Astrocyte of the cerebellum (primary cell): ENCODE measurements around the gene TRPV5.

Source experiments
- DNase-seq: peaks from one replicate; pipeline ENCODE4 v3.0.0-alpha.2; 2011; ENCODE audit warnings: low read depth
- H3K4me3 ChIP-seq: 2 replicates; pipeline ENCODE4 v1.5.1; 2011; ENCODE audit warnings: mild to moderate bottlenecking, low read depth, low read length, moderate library complexity
- in situ Hi-C: cut with HindIII; loops from 2 replicates; pipeline ENCODE4 v1.10.0; 2017; ENCODE audit warnings: low sequenced_read_pairs
- TF ChIP-seq, protein P1 (sequence below): IDR thresholded peaks from 2 replicates; pipeline ENCODE4 v1.5.1; 2012; ENCODE audit warnings: low read length, low read depth, moderate library complexity, mild to moderate bottlenecking; ENCODE audit errors: missing control alignments

TRPV5 gene

DNA sequence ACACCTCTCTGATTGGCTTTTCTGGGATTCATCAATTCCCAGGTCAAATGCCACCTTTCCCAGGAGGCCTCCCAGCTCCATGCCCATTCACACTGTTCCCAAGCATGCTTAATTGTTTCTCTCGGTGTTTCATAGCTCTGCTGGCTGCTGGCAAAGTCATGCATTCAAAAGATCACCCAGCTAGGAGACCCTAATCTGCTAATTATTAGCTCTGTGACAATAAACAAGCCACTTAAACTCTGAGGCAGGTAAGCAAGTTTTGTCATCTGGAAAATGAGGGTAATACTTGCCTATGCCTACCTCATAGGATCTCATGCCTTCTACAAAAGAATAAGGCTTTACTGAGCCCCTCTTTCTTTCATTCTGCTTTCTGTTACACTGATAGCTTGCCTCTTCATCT is 29.4 kb upstream of the TRPV5 start:
- TF ChIP-seq, protein P1, sequence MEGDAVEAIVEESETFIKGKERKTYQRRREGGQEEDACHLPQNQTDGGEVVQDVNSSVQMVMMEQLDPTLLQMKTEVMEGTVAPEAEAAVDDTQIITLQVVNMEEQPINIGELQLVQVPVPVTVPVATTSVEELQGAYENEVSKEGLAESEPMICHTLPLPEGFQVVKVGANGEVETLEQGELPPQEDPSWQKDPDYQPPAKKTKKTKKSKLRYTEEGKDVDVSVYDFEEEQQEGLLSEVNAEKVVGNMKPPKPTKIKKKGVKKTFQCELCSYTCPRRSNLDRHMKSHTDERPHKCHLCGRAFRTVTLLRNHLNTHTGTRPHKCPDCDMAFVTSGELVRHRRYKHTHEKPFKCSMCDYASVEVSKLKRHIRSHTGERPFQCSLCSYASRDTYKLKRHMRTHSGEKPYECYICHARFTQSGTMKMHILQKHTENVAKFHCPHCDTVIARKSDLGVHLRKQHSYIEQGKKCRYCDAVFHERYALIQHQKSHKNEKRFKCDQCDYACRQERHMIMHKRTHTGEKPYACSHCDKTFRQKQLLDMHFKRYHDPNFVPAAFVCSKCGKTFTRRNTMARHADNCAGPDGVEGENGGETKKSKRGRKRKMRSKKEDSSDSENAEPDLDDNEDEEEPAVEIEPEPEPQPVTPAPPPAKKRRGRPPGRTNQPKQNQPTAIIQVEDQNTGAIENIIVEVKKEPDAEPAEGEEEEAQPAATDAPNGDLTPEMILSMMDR = no peak

GRCh38 chr7:142961973-142962926 is 28.7 kb upstream of the TRPV5 start, which contains the start of gene KEL:
KEL (minus strand) TSS chr7:142962363; CDS start chr7:142962206, 157 bp downstream.
- DNase-seq = no peak
- no peak within 1 kb of the TSS for H3K4me3 ChIP-seq
- TF ChIP-seq, protein P1 = no peak
- in situ Hi-C loops = no loop called here

More for the DNA sequence above, 29.4 kb upstream of the TRPV5 start:
- DNase-seq = no peak
- H3K4me3 ChIP-seq = no peak overlapping the region
- in situ Hi-C loops = no loop called here

- no peak for DNase-seq
- no peak overlapping the region for H3K4me3 ChIP-seq
- in situ Hi-C loops = no loop called here
- TF ChIP-seq, protein P1 = no peak
These were observed 28.0 kb upstream of the TRPV5 start for GRCh38 chr7:142961595-142961972.

- no peak overlapping the region for H3K4me3 ChIP-seq
- in situ Hi-C loops = no loop called here
- TF ChIP-seq, protein P1 = no peak
- no peak for DNase-seq
These were observed 27.5 kb upstream of the TRPV5 start for GRCh38 chr7:142960955-142961512.

DNA sequence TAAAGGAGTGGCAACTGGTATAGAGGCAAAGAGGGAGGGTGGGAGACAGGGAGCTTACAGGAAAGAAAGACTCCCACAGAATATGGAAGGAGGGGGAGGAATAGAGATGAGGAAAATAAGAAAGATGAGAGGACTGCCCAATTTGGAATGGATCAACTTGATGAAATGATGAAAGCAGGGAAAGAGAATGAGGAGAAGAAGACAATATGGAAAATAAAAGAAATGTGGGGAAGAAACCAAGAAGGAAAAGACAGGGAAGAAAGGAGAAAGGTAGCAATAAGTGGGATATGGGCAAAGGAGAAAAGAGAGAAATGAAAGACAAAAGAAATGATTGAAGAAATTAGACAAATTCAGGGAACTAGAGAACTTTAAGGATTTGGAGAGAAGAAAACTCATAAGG is 25.7 kb upstream of the TRPV5 start:
- in situ Hi-C loops = no loop called here

DNA sequence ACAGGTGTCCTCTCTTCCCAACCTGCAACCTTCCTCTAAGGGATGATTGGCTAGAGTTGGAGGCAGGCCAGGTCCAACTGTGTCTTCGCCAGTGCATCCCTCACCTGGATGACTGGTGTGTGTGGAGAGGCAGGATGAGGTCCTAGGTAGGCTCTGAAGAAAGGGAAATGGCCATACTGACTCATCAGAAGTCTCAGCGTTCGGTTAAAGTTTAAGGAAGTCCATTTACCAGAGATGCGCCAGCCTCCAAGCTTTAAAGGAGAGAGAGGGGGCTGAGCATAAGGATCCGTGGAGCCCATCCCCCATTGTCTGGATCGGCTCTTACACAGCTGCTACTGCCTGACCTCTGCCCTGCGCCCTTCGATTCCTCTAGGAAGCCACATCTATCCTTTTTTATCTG is 24.2 kb upstream of the TRPV5 start:
- no peak for DNase-seq
- in situ Hi-C loops = no loop called here
- no peak overlapping the region for H3K4me3 ChIP-seq
- TF ChIP-seq, protein P1 = no peak

More for the DNA sequence above, 25.7 kb upstream of the TRPV5 start:
- no peak for DNase-seq
- TF ChIP-seq, protein P1 = no peak
- H3K4me3 ChIP-seq = no peak overlapping the region
